ENCODE results near the gene ZSWIM6. TPM values are rescaled to one million over a fixed set of nuclear protein-coding genes. Genes with fewer than 3 reads are reported as not detected.

ZSWIM6 gene
- total and polyA plus RNA-seq, 2 of the 4 experiments (the other 2 are of a cell fraction): 10.8 to 14.1 TPM

GRCh38 chr5:61357745-61358144, 25.7 kb downstream of the ZSWIM6 start:
- Histone ChIP-seq H4K20me1 (ENCODE audit: insufficient read depth, low read length) (peaks cover 85% of the 10 kb centered on the region), H2AK5ac (ENCODE audit: low read depth, low read length) (no peak overlapping the region), H2AFZ (replicated peaks; ENCODE audit: low read length, poor library complexity) (no peak overlapping the region), H3K9ac (ENCODE audit: low read depth, low read length) (no peak overlapping the region), H3K4me3 (ENCODE audit: insufficient read depth, low read depth, low read length) (no peak overlapping the region), H3K56ac (ENCODE audit: extremely low read depth, insufficient read depth, low read length) (no peak overlapping the region), H4K91ac (ENCODE audit: insufficient read depth, low read depth, low read length) (no peak overlapping the region), H3K9me1 (ENCODE audit: insufficient read depth, low read length) (peaks cover 15% of the 10 kb centered on the region), H4K8ac (ENCODE audit: low read depth in 2 of 2, low read length in 2 of 2) (no peak overlapping the region), H2AK9ac (replicated peaks; ENCODE audit: low read depth, low read length, poor library complexity) (no peak overlapping the region), H3K27ac (ENCODE audit: insufficient read depth, low read length) (no peak overlapping the region), H3K9me3 (ENCODE audit: control insufficient read depth, insufficient read depth, low read length) (peaks cover 3% of the 10 kb centered on the region; the same call in 1 of the 2 replicates), H3K4me2 (ENCODE audit: low read depth, low read length) (no peak overlapping the region), H3K36me3 (ENCODE audit: control insufficient read depth, insufficient read depth, low read length) (no peaks in the 10 kb centered on the region), H2BK15ac (ENCODE audit: low read depth, low read length) (no peak overlapping the region), H2BK120ac (ENCODE audit: low read depth, low read length) (no peak overlapping the region), H3K18ac (ENCODE audit: low read depth, low read length) (no peak overlapping the region), H3K14ac (replicated peaks; ENCODE audit: low read depth, low read length) (no peak overlapping the region), H4K5ac (ENCODE audit: low read depth, low read length) (no peak overlapping the region), H2BK20ac (ENCODE audit: low read depth, low read length) (no peak overlapping the region), H3K79me1 (ENCODE audit: low read depth in 1 of 2, low read length in 2 of 2) (peaks cover 49 to 65% of the 10 kb centered on the region in 2 experiments), H3K27me3 (ENCODE audit: control insufficient read depth, insufficient read depth, low read length) (no peaks in the 10 kb centered on the region), H3K4ac (ENCODE audit: low read depth, low read length) (no peak overlapping the region), H3K23ac (ENCODE audit: low read depth, low read length) (no peak overlapping the region), H2BK5ac (ENCODE audit: low read depth, low read length, poor library complexity, severe bottlenecking) (no peak overlapping the region), H3K4me1 (ENCODE audit: control insufficient read depth, insufficient read depth, low read length) (peaks cover 7% of the 10 kb centered on the region)
- intact Hi-C loops (cut with micrococcal nuclease) (no loop called here), in situ Hi-C loops (cut with MboI; ENCODE audit: low sequenced_read_pairs) (no loop called here), dilution Hi-C loops (cut with HindIII; ENCODE audit: low sequenced_read_pairs, unreplicated experiment) (no loop called here)
- WGBS, 2 experiments (ENCODE audit: extremely low coverage in 2 of 2, insufficient read length in 1 of 2): no CpG with 5 or more reads among the region's 2 CpGs
- DNase-seq (no peak), ATAC-seq (ENCODE audit: low read depth) (no peak)
- POLR2A ChIA-PET (ENCODE audit: unreplicated experiment): no interaction called here
- TF ChIP-seq MXI1 (IDR thresholded peaks at IDR 0.05; ENCODE audit: borderline replicate concordance, low read depth, low read length): no peak
- TF ChIP-seq CTCF (conservative IDR thresholded peaks at IDR 0.05; ENCODE audit: low read depth, low read length): peak; percentile 33
- peak; percentile 29; the same call in 1 of the 2 replicates for TF ChIP-seq SMC3 (IDR thresholded peaks at IDR 0.05; ENCODE audit: low read depth, low read length)
- TF ChIP-seq NFE2L2 (IDR thresholded peaks at IDR 0.05; ENCODE audit: low read depth, low read length): no peak
- peak; percentile 43 for TF ChIP-seq RAD21 (IDR thresholded peaks at IDR 0.05; ENCODE audit: low read length)
- CTCF ChIA-PET: interaction anchor here (0.6 to 0.8 kb wide), 3 partner anchors 11 to 200 kb away, joined by 3 to 5 read pairs (median 3); no protein-coding TSS in a partner anchor
- no TSS peak for BruUV-seq (replicated peaks)
